CD4-positive, alpha-beta T cell treated with Interleukin-4 for 1 hour (primary cell): ENCODE measurements around the gene ROMO1.

ENCODE experiments used
- DNase-seq, 2 donors: peaks; one replicate each; pipeline ENCODE4 v3.0.0-alpha.2; 2020 to 2022

The ROMO1 gene

DNA sequence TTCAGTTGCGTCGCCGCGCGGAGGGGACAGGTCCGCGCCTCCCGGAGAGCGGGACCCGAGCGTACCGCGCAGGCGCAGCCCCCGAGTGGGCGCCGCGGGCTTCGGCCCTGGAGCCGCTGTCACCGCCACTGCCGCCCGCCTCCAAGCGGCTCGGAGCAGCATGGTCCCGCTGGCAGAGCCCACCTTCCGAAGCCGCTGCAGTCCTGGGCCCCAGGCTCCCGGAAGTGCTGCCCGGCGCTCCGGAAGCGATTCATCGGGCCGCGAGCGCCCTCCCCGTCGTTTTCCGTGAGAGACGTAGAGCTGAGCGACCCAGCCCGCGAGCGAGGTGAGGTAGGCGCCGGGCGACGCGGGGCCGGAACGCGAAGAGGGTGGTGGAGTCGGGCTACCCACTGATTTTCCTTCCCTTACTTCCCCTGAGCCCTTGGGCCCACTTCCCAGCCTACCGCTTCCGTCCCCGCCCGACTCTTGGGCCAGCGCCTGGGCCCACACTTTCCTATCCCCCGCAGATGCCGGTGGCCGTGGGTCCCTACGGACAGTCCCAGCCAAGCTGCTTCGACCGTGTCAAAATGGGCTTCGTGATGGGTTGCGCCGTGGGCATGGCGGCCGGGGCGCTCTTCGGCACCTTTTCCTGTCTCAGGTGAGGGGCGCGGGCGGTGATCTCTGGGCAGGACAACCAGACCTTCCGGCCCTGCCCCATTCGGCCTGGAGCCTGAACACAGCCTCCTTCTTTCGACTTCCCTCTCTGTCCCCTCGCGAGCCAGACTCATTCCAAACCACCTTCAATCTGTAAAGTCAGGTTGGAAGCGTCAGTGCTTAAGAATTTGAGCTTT is at the start of gene ROMO1, which contains the start of gene NFS1:
ROMO1 (plus strand) TSS at position 279 of the 830 bp plus-strand sequence; CDS start at position 507, 228 bp downstream.
NFS1 (minus strand) TSS at position 226 of the 830 bp plus-strand sequence; CDS start at position 162, 64 bp downstream.
- DNase-seq, result peak; percentile 88 to 89

DNA sequence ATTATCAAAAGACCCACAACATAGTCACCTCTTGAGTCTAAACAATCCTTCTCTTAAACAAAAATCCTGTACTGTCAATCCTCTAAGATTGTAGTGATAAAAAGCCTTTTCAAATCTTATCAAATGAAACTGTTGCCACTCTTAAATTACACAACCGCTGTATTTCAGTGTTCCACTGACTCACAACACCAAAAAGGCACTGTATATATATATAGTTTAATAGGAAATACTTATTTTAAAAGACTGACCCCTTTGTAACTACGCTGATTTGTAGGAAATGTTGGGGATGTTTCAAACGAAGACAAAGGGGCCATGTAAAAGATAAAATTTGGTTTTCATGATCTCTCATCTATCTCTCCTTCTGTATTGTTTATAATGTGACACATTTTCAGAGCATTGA is 48.6 kb upstream of the ROMO1 start:
- no peak for DNase-seq

DNA sequence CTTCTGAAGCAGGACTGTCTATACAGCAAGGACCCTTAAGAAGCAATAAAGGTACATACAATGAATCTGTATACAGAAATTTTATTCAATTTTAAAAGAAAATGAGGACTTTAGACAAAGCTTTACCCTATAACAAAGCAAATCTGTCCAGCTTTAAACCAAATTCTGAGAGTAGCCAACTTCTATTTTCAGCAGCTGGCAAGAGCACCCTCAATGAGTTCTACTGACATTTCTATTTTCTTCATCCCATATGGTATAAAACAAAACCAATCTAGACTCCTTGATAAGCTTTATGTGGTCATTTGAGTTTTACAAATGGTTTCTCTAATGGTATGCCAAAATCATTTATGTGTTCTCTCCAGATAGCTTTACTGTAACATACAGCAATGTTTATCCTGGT is 47.2 kb upstream of the ROMO1 start:
- DNase-seq, result no peak

DNA sequence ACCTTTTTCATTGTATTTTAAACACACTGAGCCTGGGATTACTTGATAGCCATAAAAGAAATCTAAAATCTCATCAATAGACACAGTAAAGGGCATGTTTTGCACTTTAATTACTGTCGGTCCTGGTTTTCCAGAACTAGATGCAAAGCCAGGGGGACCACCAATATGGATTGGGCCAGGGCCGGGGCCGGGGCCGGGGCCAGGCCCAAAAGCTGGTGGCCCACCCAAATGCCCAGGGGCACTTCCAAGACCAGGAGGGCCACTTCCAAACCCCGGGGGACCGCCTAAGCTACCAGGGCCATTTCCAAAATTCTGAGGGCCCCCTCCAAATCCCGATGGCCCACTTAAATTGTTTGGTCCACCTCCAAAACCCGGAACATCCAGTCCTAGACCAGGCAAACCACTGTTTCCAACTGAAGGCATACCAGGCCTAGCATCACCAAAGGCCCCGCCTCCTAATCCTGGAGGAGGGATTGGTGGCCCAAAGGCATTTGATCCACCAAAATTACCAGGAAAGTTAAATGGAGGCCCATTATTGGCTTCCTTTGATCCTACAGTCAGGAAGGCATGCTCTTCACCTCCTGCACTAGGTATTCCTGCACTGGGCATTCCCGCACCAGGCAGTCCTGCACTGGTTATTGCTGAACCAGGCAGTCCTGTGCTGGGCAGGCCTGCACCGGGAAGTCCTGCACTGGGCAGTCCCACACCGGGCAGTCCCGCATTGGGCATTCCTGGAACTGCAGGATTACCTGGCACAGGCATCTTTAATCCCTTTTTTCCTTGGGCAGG is 46.4 kb upstream of the ROMO1 start:
- DNase-seq, result no peak

DNA sequence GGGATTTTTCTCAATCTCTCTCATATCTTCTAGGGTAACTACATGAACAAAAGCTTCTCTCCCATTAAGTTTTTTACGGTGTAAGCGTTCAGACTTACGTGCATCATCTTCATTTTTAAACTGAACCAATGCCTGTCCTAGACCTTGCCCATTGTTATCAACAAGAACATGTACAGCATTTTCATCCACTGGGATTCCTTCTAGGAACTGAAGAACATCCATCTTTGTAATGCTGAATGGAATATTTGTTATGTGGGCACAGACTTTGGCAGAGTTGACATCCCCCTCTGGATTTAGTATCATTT is 45.8 kb upstream of the ROMO1 start:
- no peak for DNase-seq

DNA sequence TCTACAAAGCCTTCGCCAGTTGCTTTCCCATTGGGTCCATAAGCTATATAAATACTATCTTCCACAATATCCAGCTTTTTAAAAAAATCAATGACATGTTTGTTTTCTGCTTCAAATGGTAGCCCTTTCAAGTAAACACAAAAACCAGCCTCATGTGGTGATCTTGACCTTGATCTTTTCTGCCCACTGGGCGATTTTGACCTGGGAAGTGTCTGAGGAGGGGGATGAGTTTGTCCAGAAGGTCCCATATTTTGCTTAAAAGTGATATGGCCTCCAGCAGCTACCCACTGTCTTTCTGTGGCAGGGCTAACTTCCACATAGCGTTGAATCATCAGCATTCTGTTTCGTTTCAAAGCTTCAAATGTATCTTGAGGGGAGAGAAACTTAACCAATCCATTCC is 45.3 kb upstream of the ROMO1 start:
- no peak for DNase-seq

DNA sequence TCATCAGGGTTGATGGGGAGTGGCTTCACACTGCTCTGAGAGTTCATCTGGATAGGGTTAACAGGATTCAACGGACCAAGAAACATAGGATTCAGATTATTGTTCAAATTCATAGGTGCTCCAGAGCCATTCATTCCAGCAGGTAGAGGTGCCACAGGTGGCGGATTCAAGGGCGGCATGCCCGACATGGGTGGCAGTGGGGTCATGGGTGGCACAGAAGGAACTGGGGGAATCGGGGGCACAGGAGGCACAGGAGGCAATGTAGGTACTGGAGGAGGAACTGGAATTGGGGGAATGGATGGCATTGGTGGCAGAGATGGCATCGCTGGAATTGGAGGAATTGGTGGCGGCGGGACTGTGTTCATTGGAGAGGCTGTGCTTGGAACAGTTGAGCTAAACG is 44.8 kb upstream of the ROMO1 start:
- no peak for DNase-seq

DNA sequence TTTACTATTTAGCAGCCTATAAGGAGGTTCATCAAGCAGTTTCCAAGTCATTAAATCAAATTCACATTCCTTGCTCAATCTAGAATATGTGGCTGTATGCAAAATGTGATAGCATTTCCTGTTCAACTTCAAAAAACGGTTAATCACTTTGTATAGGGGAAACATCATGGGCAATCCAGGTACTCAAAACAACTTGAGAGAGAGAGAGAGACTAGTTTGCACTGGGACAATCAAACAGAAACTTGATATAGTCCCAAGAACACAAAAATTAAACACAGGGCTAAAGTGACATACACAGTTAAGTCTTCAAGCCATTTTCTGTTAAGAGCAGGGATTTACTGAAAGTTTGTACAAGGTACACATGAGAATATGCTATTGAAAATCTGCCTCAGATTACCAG is 41.9 kb upstream of the ROMO1 start:
- DNase-seq, result no peak

DNA sequence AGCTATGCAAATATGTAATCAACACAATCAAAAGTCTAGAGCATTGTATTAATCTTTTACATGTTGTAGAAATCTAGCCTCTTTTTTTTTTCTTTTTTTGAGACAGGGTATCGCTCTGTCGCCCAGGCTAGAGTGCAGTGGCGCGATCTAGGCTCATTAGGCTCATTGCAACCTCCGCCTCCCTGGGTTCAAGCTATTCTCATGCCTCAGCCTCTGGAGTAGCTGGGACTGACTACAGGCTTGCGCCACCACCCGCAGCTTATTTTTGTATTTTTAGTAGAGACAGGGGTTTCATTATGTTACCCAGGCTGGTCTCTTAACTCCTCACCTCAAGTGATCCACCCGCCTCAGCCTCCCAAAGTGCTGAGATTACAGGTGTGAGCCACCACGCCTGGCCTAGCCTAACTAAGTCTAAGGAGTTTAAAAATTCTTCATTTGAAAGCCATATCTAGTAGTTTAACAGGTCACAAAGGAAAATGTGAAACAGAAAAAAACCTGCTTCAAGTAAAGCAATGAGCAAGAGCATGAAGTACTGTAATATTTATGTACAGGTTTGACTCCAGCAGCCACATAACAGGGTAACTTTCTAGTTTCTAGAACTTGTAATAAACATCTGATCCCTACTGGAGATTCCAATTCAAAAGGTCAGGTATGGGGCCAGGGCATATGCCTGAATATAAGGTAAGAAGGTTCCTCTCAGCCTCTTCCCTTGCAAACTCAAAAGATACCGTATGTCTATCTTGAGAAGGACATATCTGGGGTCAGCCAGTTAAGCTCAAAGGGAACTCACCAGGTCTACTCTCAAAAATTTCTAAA is 38.9 kb upstream of the ROMO1 start:
- DNase-seq, result no peak

DNA sequence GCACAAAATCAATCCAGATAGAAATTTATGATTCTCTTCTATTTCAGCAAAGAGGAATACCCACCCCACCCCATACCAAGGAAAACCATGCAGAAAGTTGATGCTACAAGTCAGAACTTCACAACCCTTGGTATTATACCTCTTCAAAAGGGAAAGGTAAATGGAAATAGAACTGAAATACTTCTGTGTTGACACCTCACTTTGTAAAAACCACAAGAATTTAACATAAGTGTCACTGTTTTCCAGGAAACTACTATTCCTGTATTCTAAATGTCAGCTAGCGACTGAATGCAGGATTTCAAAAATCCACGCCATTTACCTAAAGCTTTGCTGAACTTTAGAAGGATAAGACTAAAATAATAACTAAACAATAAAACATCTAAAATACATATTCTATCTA is 38.2 kb upstream of the ROMO1 start:
- peak in 1 of 2 donors; percentile 38 for DNase-seq

DNA sequence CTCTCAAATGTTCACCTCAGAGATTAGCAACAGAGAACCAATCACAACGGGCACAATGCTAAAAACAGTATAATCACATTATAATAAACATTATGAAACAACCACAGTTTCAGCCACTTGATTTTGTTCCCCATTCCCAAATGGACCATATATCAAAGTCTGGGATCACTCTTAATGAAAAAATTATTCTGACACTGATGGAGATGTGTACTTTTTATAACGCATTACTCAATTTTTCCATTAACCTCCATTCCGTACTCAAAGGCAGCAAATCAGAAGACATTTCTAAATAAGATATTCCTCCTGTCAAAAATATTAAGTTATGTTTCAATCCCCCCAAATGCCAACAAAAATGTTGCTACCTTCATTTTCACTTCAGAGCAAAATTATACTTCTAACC is 37.3 kb upstream of the ROMO1 start:
- no peak for DNase-seq

DNA sequence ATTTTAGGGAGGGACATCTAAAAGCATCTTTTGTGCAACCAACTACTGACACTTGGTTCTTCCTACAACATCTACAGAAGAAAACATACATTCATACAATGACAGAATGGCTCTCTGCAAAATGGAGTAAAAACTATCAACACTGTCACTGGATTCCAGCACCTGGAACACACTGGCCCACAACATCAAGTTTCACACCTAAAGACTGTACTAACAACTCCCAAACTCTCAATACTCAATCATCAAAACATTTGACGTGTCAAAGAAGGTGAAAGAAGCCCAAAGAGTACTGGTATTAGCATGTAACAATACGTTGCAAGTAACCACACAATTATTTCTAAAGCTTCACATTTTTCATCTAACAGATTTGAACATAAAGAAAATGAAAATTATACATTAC is 36.7 kb upstream of the ROMO1 start:
- DNase-seq, result no peak

DNA sequence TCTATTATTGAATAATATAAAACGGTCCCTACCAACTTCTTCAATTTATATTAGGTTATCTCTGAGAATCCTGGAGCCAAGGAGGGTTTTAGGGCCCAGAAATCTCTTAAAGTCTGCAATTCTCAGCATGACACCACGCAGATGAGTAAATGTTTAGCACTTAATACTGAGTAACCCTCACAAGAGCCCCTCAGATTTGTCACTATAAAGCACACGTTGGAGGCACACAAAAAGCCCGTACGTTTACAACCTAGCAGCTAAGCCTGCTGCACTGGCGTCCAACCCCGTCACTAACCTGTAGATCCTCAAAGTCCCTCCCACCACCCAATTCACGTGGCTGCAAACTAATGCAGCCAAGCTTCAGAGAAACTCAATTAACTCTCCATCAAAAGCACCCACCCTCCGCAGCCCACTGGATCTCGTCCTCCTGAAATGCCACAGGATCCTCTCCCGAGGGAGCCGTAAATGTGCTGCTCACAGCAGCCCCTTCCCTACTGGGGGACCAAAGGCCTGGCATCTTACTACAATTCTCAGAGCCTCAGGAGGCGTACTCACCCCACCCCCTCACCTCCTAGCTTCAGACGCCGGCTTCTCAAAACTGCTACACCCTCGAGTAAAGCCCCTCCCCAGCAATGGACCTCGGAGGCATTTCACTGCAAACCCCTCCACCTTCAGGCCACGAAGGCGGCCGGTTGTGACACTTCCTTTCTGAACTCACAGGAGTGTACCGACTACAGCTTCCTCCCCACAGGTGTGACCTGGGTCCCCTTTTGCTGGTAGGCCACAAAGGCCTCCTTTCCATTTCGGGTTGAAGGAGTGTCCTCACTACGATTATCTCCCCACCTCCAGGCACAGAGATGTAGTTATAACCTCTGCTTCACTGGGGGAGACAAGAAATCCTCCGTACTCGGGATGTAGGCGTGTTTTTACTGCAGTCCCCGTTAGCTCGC is 35.4 kb upstream of the ROMO1 start:
- DNase-seq, result peak; percentile 75 to 78

DNA sequence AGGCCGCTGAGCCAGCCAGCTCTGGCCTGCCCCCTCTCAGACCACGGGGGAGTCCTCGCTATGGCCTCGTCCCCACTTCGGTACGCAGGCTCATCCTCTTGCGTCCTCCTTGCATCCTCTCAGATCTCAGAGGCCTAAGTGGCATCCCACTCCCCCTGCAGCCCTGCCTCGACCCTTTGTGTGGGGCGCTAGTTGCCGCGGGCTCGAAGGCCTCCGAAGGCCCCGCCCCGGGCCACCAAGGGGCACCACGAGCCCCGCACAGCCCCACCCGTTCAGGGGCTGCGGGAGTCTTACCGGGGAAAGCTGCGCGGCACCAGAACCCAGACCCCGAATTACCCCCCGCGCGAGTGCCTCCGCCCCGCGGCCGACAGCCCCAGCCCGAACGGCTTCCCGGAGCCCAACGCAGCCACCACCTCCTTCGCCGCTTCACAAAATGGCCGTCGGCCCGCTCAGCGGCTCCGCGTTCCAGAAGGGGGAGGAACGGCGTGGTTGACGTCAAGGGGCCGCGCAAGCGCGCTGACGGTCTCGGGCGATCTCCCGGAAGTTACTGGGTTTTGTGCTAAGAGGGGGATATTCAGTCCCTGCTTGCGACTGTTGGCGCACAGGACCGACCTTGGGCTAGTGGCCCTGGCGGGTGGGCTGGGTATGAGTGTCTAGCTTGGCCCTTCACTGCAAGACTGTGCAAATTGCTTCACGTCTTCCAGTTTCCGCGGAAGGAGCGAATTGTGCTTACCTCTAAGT is 34.6 kb upstream of the ROMO1 start, which contains the start of the genes CPNE1 and RBM12:
CPNE1 (minus strand) TSS at position 435 of the 741 bp plus-strand sequence. CDS start 31,977 bp downstream, outside the sequence.
RBM12 (minus strand) TSS at position 435 of the 741 bp plus-strand sequence. CDS start 9,578 bp downstream, outside the sequence.
- peak; percentile 94 to 95 for DNase-seq

DNA sequence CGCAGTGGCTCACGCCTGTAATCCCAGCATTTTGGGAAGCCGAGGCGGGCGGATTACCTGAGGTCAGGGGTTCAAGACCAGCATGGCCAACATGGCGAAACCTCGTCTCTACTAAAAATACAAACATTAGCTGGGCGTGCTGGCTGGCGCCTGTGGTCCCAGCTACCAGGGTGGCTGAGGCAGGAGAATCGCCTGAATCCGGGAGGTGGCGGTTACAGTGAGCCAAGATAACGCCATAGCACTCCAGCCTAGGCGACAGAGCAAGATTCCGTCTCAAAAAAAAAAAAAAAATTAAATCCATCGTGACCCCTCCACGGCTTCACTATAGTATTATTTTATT is 33.3 kb upstream of the ROMO1 start:
- no peak for DNase-seq

DNA sequence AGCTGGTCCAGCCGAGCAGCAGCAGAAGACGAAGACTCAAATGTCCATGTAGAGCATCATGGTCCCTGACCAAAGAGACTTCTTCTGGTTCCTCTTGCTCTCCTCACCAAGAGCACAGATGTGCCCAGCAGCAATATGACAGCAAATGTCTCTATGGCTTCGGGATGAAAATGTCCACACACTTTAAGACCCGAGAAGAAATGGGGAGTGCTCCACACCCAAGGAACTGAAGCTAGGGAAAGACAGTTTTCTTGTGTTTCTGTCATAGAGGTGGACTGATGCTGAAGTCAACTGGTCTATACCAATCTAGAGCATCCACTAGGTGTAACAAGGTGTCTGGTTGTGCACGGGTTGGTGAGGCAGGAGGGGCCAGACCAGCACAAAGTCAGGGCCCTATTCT is 30.0 kb upstream of the ROMO1 start:
- no peak for DNase-seq

DNA sequence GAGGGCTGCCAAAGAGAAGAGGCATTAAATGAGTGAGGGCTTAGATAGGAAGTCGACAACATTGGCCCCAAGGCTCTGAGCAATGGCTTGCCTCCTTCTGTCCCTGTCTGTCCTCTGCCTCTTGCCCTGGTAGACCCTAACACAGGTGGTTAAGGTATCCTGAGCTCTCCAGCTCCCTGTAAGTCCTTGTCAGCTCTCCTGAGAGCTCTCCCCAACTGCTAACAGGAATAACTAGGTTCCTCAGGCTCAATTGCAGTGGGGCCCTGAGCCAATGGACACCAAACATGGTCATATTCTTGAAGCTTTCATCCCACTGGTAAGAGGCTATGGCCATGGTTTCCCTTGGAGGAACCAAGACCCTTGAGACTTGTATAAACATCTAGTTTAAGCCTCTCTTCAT is 29.5 kb upstream of the ROMO1 start:
- no peak for DNase-seq

DNA sequence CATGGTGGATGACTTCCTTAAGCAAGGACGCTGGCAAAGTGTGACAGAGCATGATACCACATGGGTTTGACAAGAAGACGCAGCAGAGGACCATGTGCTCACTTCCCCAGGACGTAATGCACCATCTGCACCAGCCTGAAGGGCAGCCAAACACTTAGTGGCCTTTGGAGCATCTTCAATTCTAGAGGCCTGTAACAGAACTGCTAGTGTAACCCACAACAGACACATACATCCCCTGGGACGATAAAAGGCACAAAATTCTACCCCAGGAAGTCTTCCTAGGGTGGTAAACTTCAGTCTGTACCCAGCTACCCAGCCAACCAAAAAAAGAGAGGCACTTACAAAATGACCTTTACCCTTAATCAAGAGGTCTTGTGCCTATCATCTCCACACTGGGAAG is 25.3 kb upstream of the ROMO1 start:
- DNase-seq, result no peak

DNA sequence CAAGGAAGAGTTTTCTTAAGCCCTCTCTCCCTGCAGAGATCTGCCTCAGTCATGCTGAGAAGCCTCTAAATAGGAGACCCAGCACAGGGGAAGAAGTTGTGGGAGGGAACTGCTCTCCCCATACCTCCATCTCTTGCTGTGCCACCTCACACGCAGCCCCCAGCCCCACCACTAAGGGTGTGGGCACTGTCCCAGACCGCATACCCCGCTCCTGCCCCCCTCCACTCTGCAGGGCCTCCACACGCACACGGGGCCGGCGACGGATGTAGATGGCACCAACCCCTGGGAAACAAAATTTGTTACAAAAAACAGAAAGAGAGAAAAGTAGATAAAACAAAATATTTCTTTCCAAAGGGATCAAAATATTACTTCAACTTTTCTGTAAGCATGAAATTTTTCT is 24.3 kb upstream of the ROMO1 start:
- DNase-seq, result no peak

DNA sequence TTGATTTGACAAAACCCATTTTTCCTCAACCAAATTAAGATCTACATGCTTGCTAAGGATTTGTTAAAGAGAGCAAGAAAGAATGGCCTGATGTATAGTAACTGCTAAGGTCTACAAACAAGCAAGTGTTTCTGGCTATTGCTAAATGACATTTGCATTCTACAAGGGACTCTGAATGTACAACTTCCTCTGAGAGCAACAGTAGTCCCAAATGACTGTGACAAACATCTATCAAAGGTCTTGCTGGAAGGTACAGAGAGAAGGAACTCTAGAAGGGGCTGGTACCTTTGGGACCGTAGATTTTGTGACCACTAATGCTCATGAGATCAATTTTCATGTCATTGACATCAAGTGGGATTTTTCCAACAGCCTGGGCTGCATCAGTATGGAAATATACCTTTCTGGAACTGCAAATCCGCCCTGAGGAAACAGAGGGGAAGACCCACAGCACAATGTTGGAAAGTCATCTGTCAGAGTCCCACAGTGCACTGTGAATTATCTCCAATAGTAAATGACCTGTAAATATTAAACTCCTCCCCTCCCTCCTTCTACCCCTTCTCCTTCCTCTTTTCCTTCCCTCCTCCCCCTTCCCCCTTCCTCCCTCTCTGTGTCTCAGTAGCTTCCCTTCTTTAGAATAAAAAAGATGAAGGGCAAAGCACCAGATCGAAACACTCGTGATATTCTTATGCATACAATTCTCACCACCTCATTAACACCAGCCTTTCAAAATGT is 18.6 kb upstream of the ROMO1 start:
- no peak for DNase-seq

DNA sequence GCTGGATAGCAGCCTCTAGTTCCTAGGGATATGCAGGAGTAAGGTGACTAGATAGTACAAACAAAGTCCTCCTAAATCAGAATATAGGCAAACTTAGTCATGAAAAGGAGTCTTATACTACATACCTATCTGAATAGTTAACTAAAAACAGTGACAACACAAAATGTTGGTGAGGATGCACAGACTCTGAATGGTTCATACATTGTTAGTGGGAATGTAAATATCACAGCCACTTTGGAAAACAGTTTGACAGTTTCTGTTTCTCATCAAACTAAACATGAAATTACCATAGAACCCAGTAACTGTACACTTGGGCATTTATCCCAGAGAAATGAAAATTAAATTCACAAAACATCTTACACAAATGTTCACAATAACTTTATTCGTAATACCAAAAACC is 17.2 kb upstream of the ROMO1 start:
- no peak for DNase-seq
